ENCODE results near the gene TRIM61. TPM values are rescaled to one million over a fixed set of nuclear protein-coding genes. Genes with fewer than 3 reads are reported as not detected.

TRIM61 gene
- not detected in 5 replicates for total RNA-seq (2022; extraction: Qiagen RNA extraction; ENCODE audit: low read depth)

DNA sequence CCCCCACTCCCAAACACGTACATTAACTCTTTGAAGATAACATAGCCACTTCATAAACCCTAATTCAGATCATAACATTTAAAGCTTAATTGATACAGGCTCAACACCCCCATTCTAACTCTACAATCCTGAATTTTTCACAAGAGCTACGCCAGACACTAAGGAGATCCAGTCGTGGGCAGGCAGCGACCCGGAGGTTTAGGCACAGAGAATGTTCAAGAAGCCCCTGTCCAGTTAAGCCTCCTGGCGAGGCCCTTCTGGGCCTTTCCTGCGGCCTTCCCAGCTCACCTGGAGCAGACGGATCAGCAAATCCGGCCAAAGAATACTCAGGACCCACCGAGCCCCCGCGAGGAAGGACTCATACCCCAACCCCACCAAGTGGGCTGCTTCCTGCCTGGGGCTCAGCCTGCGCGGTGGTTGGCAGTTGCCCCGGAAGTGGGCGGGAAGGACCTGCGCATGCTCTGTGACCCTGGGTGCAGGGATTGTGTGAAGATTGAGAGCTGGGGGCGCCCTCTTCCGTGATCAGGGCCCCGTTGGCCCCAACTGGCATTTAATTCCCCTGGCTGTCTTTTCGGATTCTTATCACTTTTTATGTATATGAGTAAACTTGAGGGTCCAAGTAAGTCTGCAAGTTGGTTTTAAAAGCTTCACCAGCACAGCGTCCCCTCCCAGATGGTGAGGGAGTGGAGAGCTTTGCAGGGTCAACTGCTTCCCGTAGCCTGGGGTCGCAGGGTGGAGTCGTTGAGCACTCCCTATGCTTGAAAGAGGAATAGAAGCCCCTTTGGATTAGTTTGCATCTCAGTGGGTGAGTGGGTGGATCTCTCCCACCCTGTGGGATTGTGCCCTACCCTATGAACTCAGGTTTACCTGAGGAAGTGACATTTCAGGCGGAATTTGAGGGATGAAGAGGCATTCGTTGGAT lies at the start of gene TRIM61:
Gene TRIM61, minus strand, starts transcription at position 415 of the 922 bp plus-strand sequence. CDS start 7,655 bp downstream, outside the sequence.

Other genes with a start within 250 kb of the TRIM61 start
- gene SMIM31, start 223.5 kb downstream of the TRIM61 start, total RNA-seq (2022; extraction: Qiagen RNA extraction; ENCODE audit: low read depth) = 0.02 to 0.11 TPM (median 0.07 TPM) in 3 of 5 replicates, not detected in the others
- not detected in 5 replicates for gene APELA, start 100.5 kb downstream of the TRIM61 start, total RNA-seq (2022; extraction: Qiagen RNA extraction; ENCODE audit: low read depth)
- gene TRIM60, start 54.3 kb upstream of the TRIM61 start, total RNA-seq (2022; extraction: Qiagen RNA extraction; ENCODE audit: low read depth) = not detected in 5 replicates
- not detected in 5 replicates for gene TRIM75, start 76.2 kb upstream of the TRIM61 start, total RNA-seq (2022; extraction: Qiagen RNA extraction; ENCODE audit: low read depth)
- gene TMEM192, start 135.2 kb upstream of the TRIM61 start, total RNA-seq (2022; extraction: Qiagen RNA extraction; ENCODE audit: low read depth) = 8.3 to 9.8 TPM (median 8.9 TPM) in 5 replicates
- 9.9 to 13.0 TPM (median 12.0 TPM) in 5 replicates for gene KLHL2, start 229.9 kb upstream of the TRIM61 start, total RNA-seq (2022; extraction: Qiagen RNA extraction; ENCODE audit: low read depth)